GM12865 (cell line): ENCODE results near the gene TMPRSS13.

ENCODE experiments used
- DNase-seq: peaks from one replicate; pipeline ENCODE4 v3.0.0; 2010; ENCODE audit warnings: low read depth
- H3K4me3 ChIP-seq: 2 replicates; pipeline ENCODE4 v1.5.1; 2011; ENCODE audit warnings: mild to moderate bottlenecking, low read depth, low read length, control low read depth
- TF ChIP-seq, protein P1 (sequence below): IDR thresholded peaks from 2 replicates; pipeline ENCODE4 v1.5.1; 2011; ENCODE audit warnings: low read length, control low read depth, low read depth, inconsistent platforms; ENCODE audit not compliant: insufficient read depth; ENCODE audit errors: missing control alignments

Gene TMPRSS13

DNA sequence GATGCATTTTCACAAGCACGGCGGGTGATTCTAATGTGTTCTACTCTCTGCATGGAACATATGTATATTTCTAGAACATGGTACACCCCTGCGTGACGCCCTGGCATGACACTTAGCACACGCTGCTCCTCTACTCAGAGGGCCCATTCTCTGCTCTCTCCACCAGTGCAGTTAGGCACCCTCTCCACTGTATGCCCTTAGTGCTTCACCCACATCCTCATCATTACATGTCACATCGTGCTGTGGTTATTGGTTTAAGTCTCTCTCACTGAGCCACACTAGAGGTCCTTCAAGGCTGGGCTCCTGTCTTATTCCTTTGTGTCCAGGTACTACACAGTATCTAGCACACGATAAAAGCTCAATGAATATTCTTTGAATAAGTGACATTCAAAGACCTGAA, 16.7 kb downstream of the TMPRSS13 start:
- no peak for DNase-seq
- TF ChIP-seq, protein P1, sequence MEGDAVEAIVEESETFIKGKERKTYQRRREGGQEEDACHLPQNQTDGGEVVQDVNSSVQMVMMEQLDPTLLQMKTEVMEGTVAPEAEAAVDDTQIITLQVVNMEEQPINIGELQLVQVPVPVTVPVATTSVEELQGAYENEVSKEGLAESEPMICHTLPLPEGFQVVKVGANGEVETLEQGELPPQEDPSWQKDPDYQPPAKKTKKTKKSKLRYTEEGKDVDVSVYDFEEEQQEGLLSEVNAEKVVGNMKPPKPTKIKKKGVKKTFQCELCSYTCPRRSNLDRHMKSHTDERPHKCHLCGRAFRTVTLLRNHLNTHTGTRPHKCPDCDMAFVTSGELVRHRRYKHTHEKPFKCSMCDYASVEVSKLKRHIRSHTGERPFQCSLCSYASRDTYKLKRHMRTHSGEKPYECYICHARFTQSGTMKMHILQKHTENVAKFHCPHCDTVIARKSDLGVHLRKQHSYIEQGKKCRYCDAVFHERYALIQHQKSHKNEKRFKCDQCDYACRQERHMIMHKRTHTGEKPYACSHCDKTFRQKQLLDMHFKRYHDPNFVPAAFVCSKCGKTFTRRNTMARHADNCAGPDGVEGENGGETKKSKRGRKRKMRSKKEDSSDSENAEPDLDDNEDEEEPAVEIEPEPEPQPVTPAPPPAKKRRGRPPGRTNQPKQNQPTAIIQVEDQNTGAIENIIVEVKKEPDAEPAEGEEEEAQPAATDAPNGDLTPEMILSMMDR, result no peak
- no peak overlapping the region for H3K4me3 ChIP-seq

DNA sequence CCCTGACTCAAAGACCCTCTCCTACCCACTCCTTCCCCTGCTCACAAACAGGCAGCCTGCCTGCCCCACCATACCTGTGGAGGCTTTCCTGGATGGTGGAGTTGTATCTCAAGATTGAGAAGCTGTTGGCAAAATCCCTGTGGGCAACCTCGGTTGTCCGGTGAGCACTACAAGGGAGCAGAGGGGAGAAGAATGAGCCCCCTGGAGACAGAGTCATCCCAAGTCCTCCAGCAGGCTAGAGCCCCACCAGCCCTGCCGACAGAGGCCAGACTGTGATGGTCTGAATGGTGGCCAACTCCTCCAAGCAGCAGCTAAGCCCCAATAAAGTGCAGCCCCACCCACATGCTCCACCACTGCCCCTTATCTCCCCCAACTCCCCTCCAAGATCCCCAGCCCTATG, 17.5 kb downstream of the TMPRSS13 start:
- TF ChIP-seq, protein P1, result no peak
- no peak overlapping the region for H3K4me3 ChIP-seq
- no peak for DNase-seq

DNA sequence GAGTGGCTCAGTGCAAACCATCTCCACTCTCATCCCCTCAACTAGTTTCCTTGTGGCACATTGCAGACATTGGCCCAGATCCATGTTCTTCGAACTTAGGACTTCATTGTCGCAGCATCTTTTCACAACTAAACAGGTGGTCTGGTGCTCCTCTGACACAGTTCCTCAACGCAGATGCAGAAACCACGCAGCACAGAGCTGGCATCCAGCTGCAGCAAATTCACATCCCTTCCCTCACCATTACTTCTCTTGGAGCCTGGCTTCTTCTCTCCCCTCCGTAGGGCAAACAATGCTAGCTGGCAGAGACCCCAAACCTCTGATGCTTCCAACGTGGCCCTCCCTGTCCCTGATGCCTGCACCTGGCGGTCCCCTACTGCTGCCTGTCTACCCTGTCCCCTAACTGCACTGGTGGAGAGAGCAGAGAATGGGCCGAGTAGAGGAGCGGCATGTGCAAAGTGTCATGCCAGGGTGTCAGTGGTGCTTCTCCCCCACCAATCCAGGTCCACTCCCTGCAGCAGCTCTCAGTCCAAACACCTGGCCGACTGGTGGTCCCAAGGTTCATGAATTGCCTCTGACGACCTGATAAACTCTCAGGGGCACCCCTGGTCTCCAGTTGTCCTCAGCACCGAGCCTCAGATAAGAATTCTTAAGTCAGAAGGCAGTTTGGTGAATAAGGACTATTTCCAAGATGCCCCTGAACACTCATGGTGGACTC, 18.1 kb downstream of the TMPRSS13 start:
- no peak overlapping the region for H3K4me3 ChIP-seq
- no peak for DNase-seq
- TF ChIP-seq, protein P1, result no peak

DNA sequence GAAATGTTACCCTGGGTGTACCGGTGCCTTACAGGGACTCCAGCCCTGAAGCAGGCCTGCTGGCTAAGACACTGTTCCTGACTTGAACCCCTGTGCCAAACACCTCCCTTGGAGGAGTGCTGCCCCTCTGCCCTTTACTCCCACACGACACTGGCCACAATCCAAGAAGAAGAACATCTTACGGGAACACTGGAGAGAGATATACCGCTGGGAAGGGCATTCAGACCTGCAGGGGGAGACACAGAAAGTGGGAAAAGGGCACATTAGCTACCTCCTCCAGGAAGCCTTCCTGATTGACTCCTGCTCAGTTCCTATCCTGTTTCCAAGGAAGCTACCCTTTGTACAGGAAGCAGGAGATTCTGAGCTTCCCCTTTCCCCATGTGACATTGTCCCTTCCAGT, 18.7 kb downstream of the TMPRSS13 start:
- TF ChIP-seq, protein P1, result no peak
- DNase-seq, result no peak
- no peak overlapping the region for H3K4me3 ChIP-seq

DNA sequence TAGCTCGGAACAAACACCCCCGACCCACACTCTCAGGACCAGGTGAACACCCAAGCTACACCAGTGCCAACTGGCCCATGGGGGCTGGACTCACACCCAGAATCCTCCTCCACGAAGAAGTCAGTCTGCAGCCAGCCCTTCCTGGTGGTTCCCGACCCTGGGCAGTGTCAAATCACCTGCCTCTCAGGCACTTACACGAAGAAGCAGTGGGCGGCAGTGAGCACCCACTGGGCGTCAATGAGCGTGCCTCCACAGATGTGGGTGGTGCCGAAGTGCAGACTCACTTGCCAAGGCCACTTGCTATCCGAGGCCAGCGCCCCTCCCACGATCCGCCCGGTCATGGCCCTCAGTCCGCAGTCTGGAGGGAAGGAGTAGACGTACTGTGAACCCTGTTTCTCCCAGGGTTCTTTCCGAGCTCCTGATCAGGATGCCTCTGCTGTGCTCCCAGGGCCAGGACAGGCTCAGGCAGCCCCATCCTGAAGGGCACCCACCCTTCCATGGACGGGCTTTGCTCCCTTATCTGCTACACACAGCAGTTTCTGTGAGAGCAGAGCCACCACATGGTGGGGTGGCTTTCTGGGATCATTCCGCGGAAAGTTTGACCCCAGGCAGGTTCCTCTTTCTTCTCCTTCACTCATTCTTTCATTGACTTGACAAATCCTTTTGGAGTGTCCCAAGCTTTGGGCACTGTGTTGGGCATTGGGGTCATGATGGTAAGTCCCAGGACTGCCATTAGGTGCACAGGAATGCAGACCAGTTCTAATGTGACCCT, 19.4 kb downstream of the TMPRSS13 start:
- TF ChIP-seq, protein P1, result no peak
- H3K4me3 ChIP-seq, result no peak overlapping the region
- no peak for DNase-seq

DNA sequence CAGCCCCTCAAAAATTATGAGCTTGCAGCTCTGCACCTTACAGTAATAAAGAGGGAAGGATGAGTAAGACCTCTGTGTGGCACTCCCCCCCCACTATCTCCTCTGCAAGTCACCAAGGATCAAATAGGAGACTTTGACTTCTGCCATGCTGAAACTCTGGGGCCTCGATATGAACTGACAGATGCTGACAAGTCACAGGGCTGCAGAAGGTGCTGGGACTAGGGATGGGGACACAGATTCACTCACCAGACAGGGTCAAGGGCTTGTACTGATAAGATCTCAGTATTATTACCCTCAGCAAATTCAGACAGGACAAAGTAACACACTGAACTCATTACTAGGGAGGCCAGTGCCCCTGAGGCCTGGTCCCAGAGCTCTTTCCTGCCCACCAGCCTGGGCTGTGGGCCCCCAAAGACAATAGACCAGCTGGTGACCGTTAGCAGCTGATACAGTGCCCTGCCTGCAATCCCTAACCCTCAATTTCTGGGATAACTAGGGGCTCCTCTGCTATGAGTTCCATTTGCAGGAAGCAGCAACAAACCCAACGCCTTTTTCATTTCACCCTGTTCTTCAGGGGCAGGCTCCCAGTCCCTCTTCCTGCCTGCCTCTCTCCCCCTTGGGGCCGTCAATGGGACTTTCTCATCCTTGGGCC, 20.1 kb downstream of the TMPRSS13 start:
- DNase-seq, result no peak
- TF ChIP-seq, protein P1, result no peak
- H3K4me3 ChIP-seq, result no peak overlapping the region
